Measurements from ENCODE around the gene BCL2.

DNA sequence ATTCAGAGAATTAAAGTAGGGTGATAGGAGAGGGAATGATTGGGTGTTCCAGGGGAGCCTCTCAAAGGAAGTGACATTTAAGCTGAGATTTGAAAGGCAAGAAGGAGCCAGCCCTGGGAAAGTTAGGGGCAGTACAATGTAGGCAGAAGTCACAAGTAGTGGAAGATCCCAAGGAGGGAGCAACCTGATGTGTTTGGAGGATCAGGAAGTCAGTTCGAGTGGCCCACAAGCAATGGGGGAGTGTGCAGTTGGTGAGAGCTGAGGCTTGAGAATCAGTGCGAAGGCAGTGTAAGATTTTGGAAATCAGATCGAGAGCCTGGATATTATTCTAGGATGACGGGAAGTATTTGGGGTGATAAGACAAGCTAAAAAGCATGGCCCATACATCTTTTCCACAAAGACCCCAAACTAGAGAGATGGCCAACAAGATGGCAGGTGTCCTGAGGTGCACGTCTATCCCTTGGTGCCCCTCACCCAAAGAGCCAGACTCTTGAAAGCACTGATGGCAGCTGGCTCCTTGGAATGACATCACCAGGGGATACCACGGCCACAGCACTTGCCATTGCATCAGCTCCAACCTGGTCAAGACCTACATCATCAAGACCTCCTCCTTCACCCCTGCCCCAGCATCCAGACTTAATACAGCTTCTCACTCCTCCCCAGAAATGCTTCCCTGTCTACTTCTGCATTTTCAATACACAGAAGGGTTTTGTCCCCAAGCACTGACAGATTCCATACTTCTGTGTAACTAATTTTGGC, 127.3 kb downstream of the BCL2 start:
- TF ChIP-seq, protein P1, sequence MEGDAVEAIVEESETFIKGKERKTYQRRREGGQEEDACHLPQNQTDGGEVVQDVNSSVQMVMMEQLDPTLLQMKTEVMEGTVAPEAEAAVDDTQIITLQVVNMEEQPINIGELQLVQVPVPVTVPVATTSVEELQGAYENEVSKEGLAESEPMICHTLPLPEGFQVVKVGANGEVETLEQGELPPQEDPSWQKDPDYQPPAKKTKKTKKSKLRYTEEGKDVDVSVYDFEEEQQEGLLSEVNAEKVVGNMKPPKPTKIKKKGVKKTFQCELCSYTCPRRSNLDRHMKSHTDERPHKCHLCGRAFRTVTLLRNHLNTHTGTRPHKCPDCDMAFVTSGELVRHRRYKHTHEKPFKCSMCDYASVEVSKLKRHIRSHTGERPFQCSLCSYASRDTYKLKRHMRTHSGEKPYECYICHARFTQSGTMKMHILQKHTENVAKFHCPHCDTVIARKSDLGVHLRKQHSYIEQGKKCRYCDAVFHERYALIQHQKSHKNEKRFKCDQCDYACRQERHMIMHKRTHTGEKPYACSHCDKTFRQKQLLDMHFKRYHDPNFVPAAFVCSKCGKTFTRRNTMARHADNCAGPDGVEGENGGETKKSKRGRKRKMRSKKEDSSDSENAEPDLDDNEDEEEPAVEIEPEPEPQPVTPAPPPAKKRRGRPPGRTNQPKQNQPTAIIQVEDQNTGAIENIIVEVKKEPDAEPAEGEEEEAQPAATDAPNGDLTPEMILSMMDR (IDR thresholded peaks at IDR 0.05): no peak
- TF ChIP-seq POLR2AphosphoS5 (IDR thresholded peaks at IDR 0.05; ENCODE audit: insufficient read depth in 1 of 2, low read depth in 1 of 2) (no peak), POLR2A (IDR thresholded peaks at IDR 0.05) (no peak)
